Transverse colon (tissue), 4 donors: ENCODE data around the gene GBE1.

ENCODE experiments used
- EP300 ChIP-seq: sonication (generic); formaldehyde crosslinking; IDR thresholded peaks from one replicate; pipeline ENCODE4 v1.6.1; 2017; ENCODE audit warnings: antibody characterized with exemption, low read depth
- POLR2AphosphoS5 ChIP-seq, 3 donors: sonication (generic); formaldehyde crosslinking; IDR thresholded peaks; one replicate each; pipeline ENCODE4 v1.6.1; 2016; ENCODE audit warnings: antibody characterized with exemption in 3 of 3
- TF ChIP-seq, protein P1 (sequence below), 5 experiments: fragments of 200-600 bp in 3 of 5; fragments of 450-650 bp in 2 of 5; sonication (generic) in 3 of 5; IDR thresholded peaks; 1 replicate in 2 of 5; 2 replicates in 3 of 5; pipeline ENCODE4 v1.5.1; 2016 to 2017; ENCODE audit warnings: antibody characterized with exemption in 5 of 5, inconsistent platforms in 3 of 5, mild to moderate bottlenecking in 2 of 5, moderate library complexity in 1 of 5

DNA sequence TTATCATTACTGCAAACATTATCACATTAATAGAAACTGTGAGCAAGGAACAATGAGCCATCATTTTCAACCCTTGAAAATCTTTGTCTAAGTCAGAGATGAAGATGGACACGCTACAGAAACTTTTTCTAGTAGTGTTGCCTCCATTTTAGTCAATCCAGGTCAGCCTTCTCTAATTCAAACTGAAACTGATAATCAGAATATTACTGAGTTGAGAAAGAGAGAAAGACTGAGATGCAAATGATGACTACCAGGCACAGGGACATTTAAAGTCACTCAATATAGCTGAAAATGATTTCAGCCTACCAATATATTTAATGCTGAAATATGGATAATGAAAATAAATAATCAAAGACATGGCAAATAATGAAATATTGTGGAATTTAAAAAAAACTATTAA is 261.4 kb downstream of the GBE1 start:
- TF ChIP-seq POLR2AphosphoS5 (IDR thresholded peaks at IDR 0.05) (no peak), EP300 (no peak)
- TF ChIP-seq, protein P1, sequence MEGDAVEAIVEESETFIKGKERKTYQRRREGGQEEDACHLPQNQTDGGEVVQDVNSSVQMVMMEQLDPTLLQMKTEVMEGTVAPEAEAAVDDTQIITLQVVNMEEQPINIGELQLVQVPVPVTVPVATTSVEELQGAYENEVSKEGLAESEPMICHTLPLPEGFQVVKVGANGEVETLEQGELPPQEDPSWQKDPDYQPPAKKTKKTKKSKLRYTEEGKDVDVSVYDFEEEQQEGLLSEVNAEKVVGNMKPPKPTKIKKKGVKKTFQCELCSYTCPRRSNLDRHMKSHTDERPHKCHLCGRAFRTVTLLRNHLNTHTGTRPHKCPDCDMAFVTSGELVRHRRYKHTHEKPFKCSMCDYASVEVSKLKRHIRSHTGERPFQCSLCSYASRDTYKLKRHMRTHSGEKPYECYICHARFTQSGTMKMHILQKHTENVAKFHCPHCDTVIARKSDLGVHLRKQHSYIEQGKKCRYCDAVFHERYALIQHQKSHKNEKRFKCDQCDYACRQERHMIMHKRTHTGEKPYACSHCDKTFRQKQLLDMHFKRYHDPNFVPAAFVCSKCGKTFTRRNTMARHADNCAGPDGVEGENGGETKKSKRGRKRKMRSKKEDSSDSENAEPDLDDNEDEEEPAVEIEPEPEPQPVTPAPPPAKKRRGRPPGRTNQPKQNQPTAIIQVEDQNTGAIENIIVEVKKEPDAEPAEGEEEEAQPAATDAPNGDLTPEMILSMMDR (IDR thresholded peaks at IDR 0.05), result no peak
